Esophagus (tissue), 2 donors: Measurements from ENCODE around the gene CPNE7. TPM values are rescaled to one million over a fixed set of nuclear protein-coding genes. Genes with fewer than 3 reads are reported as not detected.
"Not testable (repeated sequence)": the region's sequence is repeated elsewhere in the genome, so short reads cannot be mapped to it uniquely, and the experiment has no call there.

Source experiments
- H3K27ac ChIP-seq, 2 donors: one replicate each; pipeline ENCODE4 v1.5.1; 2013; ENCODE audit warnings: low read depth in 2 of 2, mild to moderate bottlenecking in 2 of 2, inconsistent platforms in 1 of 2, low read length in 1 of 2, moderate library complexity in 1 of 2
- H3K27me3 ChIP-seq, 2 donors: one replicate each; pipeline ENCODE4 v1.6.1; 2013; ENCODE audit warnings: low read length in 2 of 2, control low read depth in 1 of 2, mild to moderate bottlenecking in 1 of 2; ENCODE audit not compliant: insufficient read depth in 2 of 2, control insufficient read depth in 1 of 2
- H3K36me3 ChIP-seq, 2 donors: one replicate each; pipeline ENCODE4 v1.6.1; 2013; ENCODE audit warnings: low read length in 1 of 2; ENCODE audit not compliant: control insufficient read depth in 2 of 2, insufficient read depth in 2 of 2
- H3K4me1 ChIP-seq, 2 donors: one replicate each; pipeline ENCODE4 v1.6.1; 2013; ENCODE audit warnings: low read length in 1 of 2; ENCODE audit not compliant: control insufficient read depth in 2 of 2, insufficient read depth in 2 of 2
- H3K4me3 ChIP-seq, 2 donors: one replicate each; pipeline ENCODE4 v1.5.1; 2013; ENCODE audit warnings: low read length in 2 of 2, mild to moderate bottlenecking in 2 of 2, low read depth in 1 of 2, moderate library complexity in 1 of 2
- H3K9me3 ChIP-seq, 2 donors: one replicate each; pipeline ENCODE4 v1.6.1; 2013; ENCODE audit warnings: mild to moderate bottlenecking in 2 of 2, low read depth in 1 of 2, low read length in 1 of 2, moderate library complexity in 1 of 2; ENCODE audit not compliant: control insufficient read depth in 2 of 2, insufficient read depth in 1 of 2
- WGBS, 2 donors: extraction: QIAGEN DNeasy Blood & Tissue Kit; methylation state at CpG; one replicate each; pipeline ENCODE4 v1.1.7; 2013; 5-methylcytosine and 5-hydroxymethylcytosine counted together
- polyA plus RNA-seq, 2 donors: library from polyadenylated mRNA; stranded (reverse); fragments of 200-250 nt; gene quantifications; one replicate each; pipeline ENCODE4 v1.2.3, GENCODE V29; 2013
- donor health status: healthy with polysubstance abuse.
- donor health status: Bipolar disorder and iron deficiency.

CPNE7 gene
- polyA plus RNA-seq, 2 donors: 1.5 to 4.5 TPM

GRCh38 chr16:89633064-89633631, 57.6 kb downstream of the CPNE7 start:
- Histone ChIP-seq H3K9me3 (peaks cover 4% of the 10 kb centered on the region in 2 donors), H3K4me1 (no peaks in the 10 kb centered on the region), H3K27me3 (no peaks in the 10 kb centered on the region), H3K27ac (no peak overlapping the region), H3K36me3 (no peaks in the 10 kb centered on the region), H3K4me3 (no peak overlapping the region)
- 60 to 67% methylated on average over 19 of the region's 19 CpGs for WGBS, 2 donors

GRCh38 chr16:89634463-89635385, 59.2 kb downstream of the CPNE7 start:
- H3K4me1 ChIP-seq, H3K27me3 ChIP-seq, H3K36me3 ChIP-seq, H3K9me3 ChIP-seq, H3K4me3 ChIP-seq, H3K27ac ChIP-seq: not testable (repeated sequence)
- 56 to 70% methylated on average over 2 of the region's 2 CpGs for WGBS, 2 donors

- Histone ChIP-seq H3K9me3 (no peaks in the 10 kb centered on the region), H3K27ac (no peak overlapping the region), H3K36me3 (no peaks in the 10 kb centered on the region), H3K4me3 (no peak overlapping the region), H3K27me3 (no peaks in the 10 kb centered on the region), H3K4me1 (no peaks in the 10 kb centered on the region)
- WGBS, 2 donors: 75 to 82% methylated on average over 12 of the region's 12 CpGs
These were observed 61.1 kb downstream of the CPNE7 start for GRCh38 chr16:89636663-89637062.

GRCh38 chr16:89637379-89637778, 61.8 kb downstream of the CPNE7 start:
- H3K4me1 ChIP-seq: no peaks in the 10 kb centered on the region
- no peak overlapping the region for H3K4me3 ChIP-seq
- no peaks in the 10 kb centered on the region for H3K36me3 ChIP-seq
- no peaks in the 10 kb centered on the region for H3K27me3 ChIP-seq
- no peaks in the 10 kb centered on the region for H3K9me3 ChIP-seq
- no peak overlapping the region for H3K27ac ChIP-seq
- WGBS, 2 donors: 59 to 72% methylated on average over 10 of the region's 10 CpGs

DNA sequence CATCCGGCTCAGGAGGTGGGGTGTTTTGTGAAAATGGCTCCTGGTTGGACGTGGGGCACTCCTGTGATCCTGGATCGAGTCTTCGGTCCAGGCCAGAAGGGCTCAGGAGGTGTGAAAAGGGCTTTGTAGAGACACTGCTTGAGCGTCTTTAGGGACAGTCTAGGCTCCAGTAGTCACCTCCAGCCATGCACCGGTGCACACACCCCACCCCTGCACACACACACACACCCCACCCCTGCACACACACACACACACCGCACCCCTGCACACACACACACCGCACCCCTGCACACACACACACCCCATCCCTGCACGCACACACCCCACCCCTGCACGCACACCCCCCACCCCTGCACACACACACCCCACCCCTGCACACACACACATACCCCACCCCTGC, 62.9 kb downstream of the CPNE7 start:
- H3K36me3 ChIP-seq: no peaks in the 10 kb centered on the region
- no peak overlapping the region for H3K27ac ChIP-seq
- no peaks in the 10 kb centered on the region for H3K27me3 ChIP-seq
- no peak overlapping the region for H3K4me3 ChIP-seq
- H3K4me1 ChIP-seq: no peaks in the 10 kb centered on the region
- WGBS, 2 donors: 74 to 76% methylated on average over 7 to 10 of the region's 10 CpGs
- H3K9me3 ChIP-seq: no peaks in the 10 kb centered on the region

DNA sequence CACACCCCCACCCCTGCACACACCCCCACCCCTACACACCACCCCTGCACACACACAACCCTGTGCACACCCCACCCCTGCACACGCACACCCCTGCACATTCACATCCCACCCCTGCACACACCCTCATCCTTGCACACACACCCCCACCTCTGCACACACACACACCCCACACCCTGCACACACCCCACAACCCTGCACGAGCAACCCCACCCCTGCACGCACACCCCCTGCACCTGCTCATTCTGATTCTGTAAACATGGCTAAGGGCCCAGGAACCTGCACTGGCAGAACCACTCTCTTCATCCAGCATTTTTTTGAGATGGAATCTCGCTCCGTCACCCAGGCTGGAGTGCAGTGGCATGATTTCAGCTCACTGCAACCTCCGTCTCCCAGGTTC, 63.8 kb downstream of the CPNE7 start:
- Histone ChIP-seq H3K27me3 (no peaks in the 10 kb centered on the region), H3K4me1 (no peaks in the 10 kb centered on the region), H3K36me3 (peaks cover under 1 to 2% of the 10 kb centered on the region in 2 donors), H3K27ac (no peak overlapping the region), H3K4me3 (no peak overlapping the region), H3K9me3 (no peaks in the 10 kb centered on the region)
- WGBS, 2 donors: 54 to 68% methylated on average over 6 of the region's 6 CpGs

DNA sequence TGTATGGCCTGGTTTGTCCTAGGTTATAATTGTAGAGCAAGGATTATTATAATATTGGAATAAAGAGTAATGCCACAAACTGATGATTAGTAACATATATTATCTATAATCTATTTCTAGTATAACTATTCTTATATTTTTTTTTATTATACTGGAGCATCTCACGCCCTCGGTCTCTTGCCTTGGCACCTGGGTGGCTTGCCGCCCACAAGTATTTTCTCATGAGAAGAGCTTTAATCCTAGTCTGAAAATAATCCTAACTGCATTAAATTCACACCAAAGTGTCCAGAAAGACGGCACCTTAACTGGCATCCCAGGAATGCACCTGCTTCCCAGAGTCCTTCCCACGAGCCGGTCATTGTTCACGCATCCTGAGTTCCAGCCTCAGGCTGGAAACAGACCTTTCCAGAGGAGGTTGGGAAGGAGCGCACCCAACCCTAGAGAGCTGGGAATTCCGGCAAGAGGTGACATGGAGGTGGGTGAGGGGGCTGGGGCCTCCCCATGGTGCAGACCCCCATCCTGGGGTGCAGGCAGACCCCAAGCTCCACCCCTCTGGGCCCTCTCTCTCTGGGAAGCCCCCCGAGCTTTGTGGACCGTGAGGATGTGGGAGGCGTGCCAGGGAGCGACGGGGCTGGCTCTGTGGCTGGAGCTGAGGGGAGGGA, 66.0 kb downstream of the CPNE7 start:
- Histone ChIP-seq H3K4me3 (no peak overlapping the region), H3K27me3 (no peaks in the 10 kb centered on the region), H3K36me3 (peaks cover 19 to 23% of the 10 kb centered on the region in 2 donors), H3K9me3 (no peaks in the 10 kb centered on the region), H3K27ac (peak overlapping the region in 1 of 2 donors; percentile 45), H3K4me1 (no peaks in the 10 kb centered on the region)
- WGBS, 2 donors: 45 to 47% methylated on average over 13 to 14 of the region's 14 CpGs

GRCh38 chr16:89642574-89642973, 67.0 kb downstream of the CPNE7 start:
- no peaks in the 10 kb centered on the region for H3K9me3 ChIP-seq
- 72 to 74% methylated on average over 13 of the region's 13 CpGs for WGBS, 2 donors
- H3K27ac ChIP-seq: no peak overlapping the region
- no peaks in the 10 kb centered on the region for H3K27me3 ChIP-seq
- H3K36me3 ChIP-seq: peaks cover 27 to 30% of the 10 kb centered on the region in 2 donors
- no peaks in the 10 kb centered on the region for H3K4me1 ChIP-seq
- no peak overlapping the region for H3K4me3 ChIP-seq

GRCh38 chr16:89643769-89644300, 68.3 kb downstream of the CPNE7 start:
- 74 to 79% methylated on average over 14 of the region's 14 CpGs for WGBS, 2 donors
- H3K36me3 ChIP-seq: peaks cover 30 to 32% of the 10 kb centered on the region in 2 donors

More at GRCh38 chr16:89643769-89644300, 68.3 kb downstream of the CPNE7 start:
- Histone ChIP-seq H3K4me1 (no peaks in the 10 kb centered on the region), H3K27me3 (no peaks in the 10 kb centered on the region), H3K27ac (no peak overlapping the region), H3K9me3 (no peaks in the 10 kb centered on the region), H3K4me3 (no peak overlapping the region)
